DMS153 (cell line): ENCODE data around the gene CD151.

Experiments used
- DNase-seq: peaks from one replicate; lab custom pipeline; 2025; lab: John Stamatoyannopoulos, UW

CD151 gene

GRCh38 chr11:858053-858761, 25.5 kb downstream of the CD151 start:
- no peak for DNase-seq

DNA sequence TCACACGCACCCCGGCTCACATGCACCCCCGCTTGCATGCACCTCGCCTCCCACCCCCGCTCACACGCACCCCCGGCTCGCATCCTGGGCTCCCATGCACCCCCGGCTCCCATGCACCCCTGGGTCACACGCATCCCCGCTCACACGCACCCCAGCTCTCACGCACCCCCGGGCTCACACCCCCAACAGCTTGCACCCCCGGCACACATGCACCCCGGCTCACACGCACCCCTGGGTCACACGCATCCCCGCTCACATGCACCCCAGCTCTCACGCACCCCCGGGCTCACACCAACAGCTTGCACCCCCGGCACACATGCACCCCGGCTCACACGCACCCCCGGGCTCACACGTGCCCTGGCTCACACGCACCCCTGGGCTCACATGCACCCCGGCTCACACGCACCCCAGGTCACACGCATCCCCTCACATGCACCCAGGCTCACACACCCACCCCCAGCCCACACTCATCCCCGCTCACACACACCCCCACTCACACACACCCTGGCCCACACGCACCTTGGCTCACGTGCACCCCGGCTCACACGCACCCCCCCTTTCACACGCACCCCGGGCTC, 26.1 kb downstream of the CD151 start:
- DNase-seq: no peak

GRCh38 chr11:859394-860131, 26.8 kb downstream of the CD151 start:
- DNase-seq: peak; percentile 56

GRCh38 chr11:860234-861104, 27.7 kb downstream of the CD151 start:
- DNase-seq: no peak

- DNase-seq: no peak
Observed at GRCh38 chr11:861105-861479, 28.3 kb downstream of the CD151 start.

DNA sequence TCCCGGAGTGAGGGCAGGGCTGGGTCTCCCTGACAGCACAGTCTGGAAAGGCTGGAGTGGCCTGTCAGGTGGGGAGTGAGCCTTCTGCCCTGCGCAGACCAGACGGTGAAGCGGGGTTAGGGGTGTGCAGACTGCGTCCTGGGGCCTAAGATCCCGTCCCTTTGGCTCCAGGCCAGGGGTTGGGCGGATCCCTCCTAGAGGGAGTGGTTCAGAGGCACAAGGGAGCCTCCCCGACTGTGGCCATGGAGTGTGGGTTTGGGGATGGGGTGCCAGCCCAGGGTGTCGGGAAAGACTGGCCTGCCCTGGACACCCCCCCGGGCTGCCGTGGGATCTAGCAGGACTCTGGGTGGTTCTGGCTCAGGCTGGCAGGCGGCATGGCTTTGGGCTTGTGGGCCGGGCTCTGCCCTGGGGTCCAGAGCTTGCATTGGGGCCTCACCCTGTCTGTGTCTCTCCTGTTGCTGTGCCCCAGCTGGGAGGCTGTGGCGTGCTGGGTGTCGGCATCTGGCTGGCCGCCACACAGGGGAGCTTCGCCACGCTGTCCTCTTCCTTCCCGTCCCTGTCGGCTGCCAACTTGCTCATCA, 29.4 kb downstream of the CD151 start:
- no peak for DNase-seq

DNA sequence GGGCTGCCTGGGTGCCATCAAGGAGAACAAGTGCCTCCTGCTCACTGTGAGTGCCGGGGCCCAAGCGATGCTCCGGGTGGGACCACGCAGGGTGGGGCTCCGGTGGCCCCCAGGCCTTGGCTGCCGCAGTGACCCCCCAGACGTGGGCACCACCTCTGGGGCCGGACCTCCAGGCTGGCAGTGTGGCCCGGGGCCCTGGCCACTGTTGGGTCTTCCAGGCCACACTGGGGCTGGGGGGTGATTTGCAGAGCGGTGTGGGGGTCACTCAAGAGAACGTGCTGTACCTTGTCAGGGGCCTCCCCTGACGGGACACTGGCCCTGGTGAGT, 29.9 kb downstream of the CD151 start:
- no peak for DNase-seq

DNA sequence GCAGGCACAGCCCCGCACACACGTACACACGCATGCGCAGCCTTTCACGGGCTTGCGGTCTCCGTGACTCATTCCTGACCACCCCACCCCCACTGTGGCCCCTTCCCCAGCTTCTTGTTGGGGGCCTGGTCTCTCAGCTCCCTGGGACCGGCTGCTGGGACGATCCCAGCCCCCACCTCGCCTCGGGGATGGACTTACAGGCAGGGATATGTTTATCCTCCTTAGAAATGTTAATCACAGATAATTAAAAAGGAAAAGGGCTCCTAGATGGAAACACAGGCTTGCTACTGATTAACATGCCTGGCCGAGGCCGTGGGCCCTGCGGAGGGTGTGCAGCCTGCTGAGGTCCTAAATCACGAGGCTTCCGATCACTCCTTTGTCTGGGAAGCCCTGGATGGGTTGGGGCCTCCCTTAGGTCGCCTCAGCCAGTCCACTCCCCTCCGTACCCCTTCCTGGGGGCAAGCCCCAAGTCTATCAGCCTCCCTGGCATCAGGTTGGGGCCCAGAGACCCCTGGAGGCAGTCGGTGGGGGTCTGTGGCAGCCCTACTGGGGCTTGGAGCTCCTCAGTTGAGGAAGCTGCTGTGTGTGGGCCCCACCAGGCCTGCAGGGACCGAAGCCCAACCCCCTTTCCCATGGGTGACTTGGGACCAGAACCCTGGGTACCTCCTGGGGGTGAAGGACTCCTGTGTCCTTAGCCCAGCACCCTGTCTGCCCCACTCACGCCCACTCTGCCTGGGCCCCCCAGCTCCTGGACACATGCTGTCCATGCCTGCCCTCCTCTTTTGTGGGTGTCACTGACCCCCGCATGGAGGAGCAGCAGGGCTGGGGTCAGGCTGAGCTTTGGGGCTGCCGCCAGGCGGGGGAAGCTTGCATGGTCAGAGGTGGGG, 30.5 kb downstream of the CD151 start:
- no peak for DNase-seq

DNA sequence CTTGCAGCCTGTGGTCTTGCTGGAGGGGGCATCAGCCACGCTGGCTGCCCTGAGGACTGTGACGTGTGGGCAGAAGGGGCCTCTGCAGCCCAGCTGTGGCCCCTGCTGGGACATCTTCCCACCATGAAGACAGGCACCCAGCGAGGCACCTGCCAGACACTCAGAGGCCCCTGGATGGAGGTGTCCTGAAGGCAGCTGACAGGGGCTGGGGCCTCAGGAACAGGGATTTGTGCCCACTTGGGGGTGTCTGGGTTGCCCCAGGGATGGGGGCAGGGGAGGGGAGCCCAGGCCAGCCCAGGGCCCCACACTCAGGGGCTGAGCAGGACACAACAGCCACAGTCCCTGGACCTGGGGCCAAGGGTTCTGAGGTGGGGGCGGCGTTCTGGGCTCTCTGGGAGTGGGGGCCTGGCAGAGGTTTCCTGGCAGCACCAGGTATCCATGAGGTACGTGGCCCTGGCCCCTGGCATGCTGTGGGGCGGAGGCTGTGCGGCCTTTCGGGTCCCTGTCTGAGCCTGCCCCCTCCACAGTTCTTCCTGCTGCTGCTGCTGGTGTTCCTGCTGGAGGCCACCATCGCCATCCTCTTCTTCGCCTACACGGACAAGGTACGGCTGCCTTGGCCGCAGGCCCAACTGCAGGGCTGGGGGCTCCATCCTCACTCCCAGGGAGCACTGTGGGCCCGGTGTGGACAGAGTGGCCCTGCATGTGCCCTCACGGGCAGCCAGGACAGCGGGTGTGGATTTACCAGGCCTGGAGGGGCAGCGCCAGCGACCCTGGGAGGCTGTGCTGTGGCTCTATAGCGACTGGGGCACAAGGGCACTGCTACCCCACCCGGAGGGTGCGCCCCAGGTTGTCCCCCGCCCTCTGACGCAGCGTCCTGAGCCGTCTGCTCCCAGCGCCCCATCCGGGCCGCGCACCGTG, 31.4 kb downstream of the CD151 start:
- DNase-seq: no peak

GRCh38 chr11:864898-865297, 32.1 kb downstream of the CD151 start:
- no peak for DNase-seq

DNA sequence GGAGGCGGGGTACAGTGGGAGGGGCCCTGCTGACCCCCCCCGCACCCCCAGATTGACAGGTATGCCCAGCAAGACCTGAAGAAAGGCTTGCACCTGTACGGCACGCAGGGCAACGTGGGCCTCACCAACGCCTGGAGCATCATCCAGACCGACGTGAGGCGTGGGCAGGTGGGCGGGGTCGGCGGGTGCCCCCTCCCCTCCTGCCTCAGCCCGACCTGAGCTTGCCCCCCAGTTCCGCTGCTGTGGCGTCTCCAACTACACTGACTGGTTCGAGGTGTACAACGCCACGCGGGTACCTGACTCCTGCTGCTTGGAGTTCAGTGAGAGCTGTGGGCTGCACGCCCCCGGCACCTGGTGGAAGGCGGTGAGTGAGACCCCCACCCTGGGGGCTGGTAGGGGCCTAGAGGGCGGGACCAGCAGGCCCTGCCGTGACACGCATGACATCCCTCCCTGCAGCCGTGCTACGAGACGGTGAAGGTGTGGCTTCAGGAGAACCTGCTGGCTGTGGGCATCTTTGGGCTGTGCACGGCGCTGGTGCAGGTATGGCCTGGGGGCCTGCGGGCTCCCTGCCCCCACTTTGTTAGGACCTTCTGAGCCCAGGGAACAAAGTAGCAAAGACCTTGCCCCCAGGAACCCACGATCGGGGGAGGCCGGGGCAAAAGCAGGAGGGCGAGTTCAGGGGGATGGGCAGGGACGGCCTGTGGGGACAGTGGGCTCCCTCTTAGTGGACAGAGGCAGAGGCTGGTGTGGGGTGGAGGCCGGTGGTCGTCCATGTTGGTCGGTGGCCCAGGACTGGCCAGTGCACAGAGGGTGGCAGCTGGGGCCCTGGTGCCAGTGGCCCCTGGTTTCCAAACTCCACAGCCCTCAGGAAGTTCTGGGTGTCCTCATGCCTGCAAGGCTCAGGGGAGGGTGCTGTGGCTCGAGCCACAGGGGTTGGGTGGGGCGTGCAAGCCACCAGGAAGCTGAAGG, 33.0 kb downstream of the CD151 start:
- DNase-seq: no peak

DNA sequence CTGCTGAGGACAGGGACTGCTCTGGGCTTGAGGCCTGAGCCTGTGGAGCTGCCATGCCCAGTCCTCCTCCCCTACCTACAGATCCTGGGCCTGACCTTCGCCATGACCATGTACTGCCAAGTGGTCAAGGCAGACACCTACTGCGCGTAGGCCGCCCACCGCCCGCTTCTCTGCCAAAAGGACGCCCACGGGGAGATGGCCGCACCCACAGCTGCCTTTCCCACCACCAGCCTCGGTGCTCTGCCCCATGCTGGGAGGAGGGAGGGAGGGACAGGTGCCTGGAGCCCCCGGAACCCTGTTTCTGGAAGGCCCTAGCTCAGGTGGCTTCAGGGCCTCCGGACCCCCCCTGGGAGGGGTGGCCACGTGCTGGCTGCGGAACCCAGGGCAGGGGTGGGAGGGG, 33.7 kb downstream of the CD151 start:
- no peak for DNase-seq

- DNase-seq: no peak
Observed at GRCh38 chr11:867856-868358, 35.2 kb downstream of the CD151 start.

DNA sequence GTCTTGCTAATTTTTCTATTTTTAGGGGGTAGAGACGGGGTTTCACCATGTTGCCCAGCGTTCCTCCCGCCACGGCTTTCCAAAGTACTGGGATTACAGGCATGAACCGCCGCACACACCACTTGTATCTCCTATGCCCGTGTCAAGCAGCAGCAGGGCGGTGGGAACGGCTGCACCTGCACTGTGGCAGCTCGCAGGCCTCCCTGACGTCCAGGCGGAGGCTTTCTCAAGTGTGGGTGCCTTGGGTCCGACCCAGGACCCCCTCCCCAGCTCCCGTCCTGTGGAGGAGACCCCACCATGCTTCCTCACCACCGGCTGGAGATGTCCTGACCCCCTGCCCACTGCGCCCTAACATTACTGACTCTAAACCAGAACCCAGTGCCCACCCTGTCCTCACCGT, 35.6 kb downstream of the CD151 start:
- no peak for DNase-seq

DNA sequence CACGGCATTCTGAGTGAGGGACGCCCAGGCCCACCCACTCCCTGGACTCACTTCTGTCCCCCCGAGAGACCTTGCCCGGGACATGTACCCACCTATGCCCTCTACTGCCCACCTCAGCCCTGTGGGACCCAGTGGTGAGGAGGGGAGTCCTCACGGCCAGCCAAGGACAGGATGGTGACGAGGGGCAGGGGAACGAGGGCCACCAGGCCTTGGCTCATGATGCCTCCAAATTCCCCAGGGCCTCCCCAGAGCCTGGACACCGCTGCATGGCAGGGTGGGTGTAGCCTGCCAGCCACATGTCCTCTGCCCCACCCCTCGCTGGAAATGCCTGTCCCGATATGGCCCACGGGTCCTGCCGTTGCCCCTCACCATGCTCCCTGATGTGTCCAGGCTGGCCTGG, 36.0 kb downstream of the CD151 start:
- DNase-seq: no peak

- no peak for DNase-seq
Observed at GRCh38 chr11:869399-870126, 36.8 kb downstream of the CD151 start.

- no peak for DNase-seq
Observed at GRCh38 chr11:870127-870413, 37.3 kb downstream of the CD151 start.

DNA sequence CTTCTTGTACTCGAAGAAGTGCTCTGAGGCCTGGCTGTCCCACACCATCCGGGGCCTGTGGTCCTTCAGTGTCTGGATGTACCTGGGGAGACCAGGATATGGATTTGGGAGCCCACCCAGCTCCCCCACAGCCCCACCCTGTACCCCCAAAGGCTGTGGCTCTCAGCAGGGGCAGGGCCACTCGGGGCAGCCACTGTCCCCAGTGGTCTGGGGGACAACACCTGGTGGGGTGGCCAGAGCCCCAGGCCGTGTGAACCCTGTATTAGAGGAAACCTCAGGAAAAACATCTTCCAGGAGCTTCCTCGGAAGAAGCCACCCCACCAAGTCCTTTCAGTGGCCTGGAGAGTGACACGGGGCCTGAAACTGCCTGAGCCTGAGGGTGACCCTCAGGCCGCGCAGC, 37.7 kb downstream of the CD151 start:
- DNase-seq: no peak
